Measurements from ENCODE around the gene MAN2B1. TPM values are rescaled to one million over a fixed set of nuclear protein-coding genes. Genes with fewer than 3 reads are reported as not detected.

Gene MAN2B1
- total RNA-seq, 1 donor from 2014 or later = 49.1 TPM

DNA sequence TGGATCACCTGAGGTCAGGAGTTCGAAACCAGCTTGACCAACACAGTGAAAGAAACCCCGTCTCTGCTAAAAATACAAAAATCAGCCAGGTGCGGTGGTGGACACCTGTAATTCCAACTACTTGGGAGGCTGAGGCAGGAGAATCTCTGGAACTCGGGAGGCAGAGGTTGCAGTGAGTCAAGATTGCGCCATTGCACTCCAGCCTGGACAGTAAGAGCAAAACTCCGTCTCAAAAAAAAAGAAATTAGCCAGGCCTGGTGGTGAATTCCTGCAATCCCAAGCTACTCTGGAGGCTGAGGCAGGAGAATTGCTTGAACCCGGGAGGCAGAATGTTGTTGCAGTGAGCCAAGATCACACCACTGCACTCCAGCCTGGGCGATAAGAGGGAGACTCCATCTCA is 42.1 kb upstream of the MAN2B1 start:
- TF ChIP-seq, protein P1, sequence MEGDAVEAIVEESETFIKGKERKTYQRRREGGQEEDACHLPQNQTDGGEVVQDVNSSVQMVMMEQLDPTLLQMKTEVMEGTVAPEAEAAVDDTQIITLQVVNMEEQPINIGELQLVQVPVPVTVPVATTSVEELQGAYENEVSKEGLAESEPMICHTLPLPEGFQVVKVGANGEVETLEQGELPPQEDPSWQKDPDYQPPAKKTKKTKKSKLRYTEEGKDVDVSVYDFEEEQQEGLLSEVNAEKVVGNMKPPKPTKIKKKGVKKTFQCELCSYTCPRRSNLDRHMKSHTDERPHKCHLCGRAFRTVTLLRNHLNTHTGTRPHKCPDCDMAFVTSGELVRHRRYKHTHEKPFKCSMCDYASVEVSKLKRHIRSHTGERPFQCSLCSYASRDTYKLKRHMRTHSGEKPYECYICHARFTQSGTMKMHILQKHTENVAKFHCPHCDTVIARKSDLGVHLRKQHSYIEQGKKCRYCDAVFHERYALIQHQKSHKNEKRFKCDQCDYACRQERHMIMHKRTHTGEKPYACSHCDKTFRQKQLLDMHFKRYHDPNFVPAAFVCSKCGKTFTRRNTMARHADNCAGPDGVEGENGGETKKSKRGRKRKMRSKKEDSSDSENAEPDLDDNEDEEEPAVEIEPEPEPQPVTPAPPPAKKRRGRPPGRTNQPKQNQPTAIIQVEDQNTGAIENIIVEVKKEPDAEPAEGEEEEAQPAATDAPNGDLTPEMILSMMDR (IDR thresholded peaks at IDR 0.05) = no peak
- TF ChIP-seq POLR2AphosphoS5 (IDR thresholded peaks at IDR 0.05; ENCODE audit: insufficient read depth in 1 of 2, low read depth in 1 of 2) (no peak), POLR2A (IDR thresholded peaks at IDR 0.05) (no peak)
- DNase-seq (ENCODE audit: extremely low spot score in 2 of 2) = no peak
- Histone ChIP-seq H3K36me3 (peaks cover 2 to 86% of the 10 kb centered on the region in 2 donors), H3K27me3 (no peaks in the 10 kb centered on the region), H3K4me1 (peaks cover 4% of the 10 kb centered on the region), H3K4me3 (no peak overlapping the region), H3K27ac (no peak overlapping the region), H3K9me3 (no peaks in the 10 kb centered on the region)
- intact Hi-C loops (cut with DNase I) = no loop called here

DNA sequence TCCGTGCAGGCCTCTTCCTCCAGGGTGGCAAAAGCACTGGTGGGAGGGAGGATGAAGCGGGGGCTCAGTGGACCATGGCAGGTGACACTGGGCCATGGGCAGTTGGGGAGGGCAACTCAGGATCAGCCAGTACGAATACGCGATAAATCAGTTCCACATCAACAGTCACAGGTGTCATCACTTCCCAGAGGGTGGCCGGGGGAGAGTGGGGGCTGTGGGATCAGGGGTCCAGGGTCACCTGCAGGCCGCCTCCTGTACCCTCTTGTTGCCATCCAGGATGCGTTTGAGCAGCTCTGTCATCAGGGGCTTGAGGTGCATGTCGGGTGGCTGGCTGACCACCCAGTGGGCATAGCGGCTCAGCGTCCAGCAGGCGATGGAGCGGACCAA is 39.8 kb upstream of the MAN2B1 start:
- DNase-seq (ENCODE audit: extremely low spot score in 2 of 2) = no peak
- Histone ChIP-seq H3K4me1 (no peaks in the 10 kb centered on the region), H3K4me3 (no peak overlapping the region), H3K27me3 (no peaks in the 10 kb centered on the region), H3K9me3 (no peaks in the 10 kb centered on the region), H3K27ac (no peak overlapping the region), H3K36me3 (peaks cover 2 to 93% of the 10 kb centered on the region in 2 donors)
- intact Hi-C loops (cut with DNase I) = no loop called here
- TF ChIP-seq, protein P1 (IDR thresholded peaks at IDR 0.05) = no peak
- TF ChIP-seq POLR2A (IDR thresholded peaks at IDR 0.05) (no peak), POLR2AphosphoS5 (IDR thresholded peaks at IDR 0.05; ENCODE audit: insufficient read depth in 1 of 2, low read depth in 1 of 2) (no peak)

DNA sequence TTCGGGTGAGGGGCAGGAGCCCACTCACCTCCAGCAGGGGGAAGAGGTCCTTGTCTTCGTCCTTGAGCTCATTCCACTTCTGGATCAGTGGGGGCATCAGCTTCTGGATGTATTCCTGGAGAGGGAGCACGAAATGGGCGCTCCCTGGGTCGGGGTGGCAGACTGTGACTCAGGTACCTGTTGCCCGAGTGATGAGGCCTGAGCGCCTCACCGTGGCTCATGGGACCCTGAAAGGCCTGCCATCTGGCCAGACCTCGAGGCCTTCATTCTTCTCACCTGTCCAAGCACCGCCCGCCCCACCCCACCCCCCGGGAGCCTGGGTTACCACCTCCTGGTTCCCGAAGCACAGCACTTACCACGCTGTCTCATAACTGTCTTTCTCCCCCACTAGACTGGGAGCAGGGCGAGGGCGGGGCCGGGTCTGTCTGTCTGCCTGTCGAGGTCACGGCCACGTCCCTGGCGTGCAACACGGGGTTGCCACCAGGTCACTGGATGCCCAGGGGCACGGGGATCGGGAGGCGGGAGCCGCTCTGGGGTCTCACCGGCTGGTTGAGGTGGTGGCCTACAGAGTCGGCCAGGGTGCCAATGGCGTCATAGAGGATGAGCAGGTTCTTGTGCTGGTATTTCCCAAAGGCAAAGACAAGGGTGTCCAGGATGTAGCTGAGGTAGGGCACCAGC is 39.3 kb upstream of the MAN2B1 start:
- TF ChIP-seq POLR2A (IDR thresholded peaks at IDR 0.05) (no peak), POLR2AphosphoS5 (IDR thresholded peaks at IDR 0.05; ENCODE audit: insufficient read depth in 1 of 2, low read depth in 1 of 2) (no peak)
- TF ChIP-seq, protein P1 (IDR thresholded peaks at IDR 0.05) = no peak
- H3K9me3 ChIP-seq = no peaks in the 10 kb centered on the region
- no peak for DNase-seq (ENCODE audit: extremely low spot score in 2 of 2)
- intact Hi-C loops (cut with DNase I) = no loop called here
- no peaks in the 10 kb centered on the region for H3K4me1 ChIP-seq
- no peak overlapping the region for H3K27ac ChIP-seq
- H3K36me3 ChIP-seq = peaks cover 2 to 93% of the 10 kb centered on the region in 2 donors
- no peak overlapping the region for H3K4me3 ChIP-seq
- H3K27me3 ChIP-seq = no peaks in the 10 kb centered on the region

DNA sequence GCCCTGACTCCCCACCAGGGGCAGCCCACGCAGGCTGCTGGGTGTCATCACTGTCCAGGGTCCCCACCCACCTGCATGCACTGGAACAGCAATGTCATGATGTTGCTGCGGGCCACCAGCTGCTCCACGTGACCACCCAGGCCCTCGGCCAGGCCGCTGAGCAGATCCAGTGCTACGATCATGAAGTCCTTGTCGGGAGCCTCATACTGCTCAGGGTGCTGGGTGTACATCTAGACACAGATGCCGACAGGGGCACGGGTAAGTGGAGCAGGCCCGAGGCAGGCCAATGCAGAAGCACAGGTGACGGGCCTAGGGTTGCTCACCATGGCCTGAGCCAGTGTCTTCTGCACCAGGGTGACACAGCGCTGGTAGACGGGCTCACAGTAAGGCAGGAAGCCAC is 38.6 kb upstream of the MAN2B1 start:
- no peak overlapping the region for H3K27ac ChIP-seq
- H3K4me1 ChIP-seq = no peaks in the 10 kb centered on the region
- no peaks in the 10 kb centered on the region for H3K9me3 ChIP-seq
- TF ChIP-seq POLR2AphosphoS5 (IDR thresholded peaks at IDR 0.05; ENCODE audit: insufficient read depth in 1 of 2, low read depth in 1 of 2) = no peak
- TF ChIP-seq POLR2A (IDR thresholded peaks at IDR 0.05) = no peak
- TF ChIP-seq, protein P1 (IDR thresholded peaks at IDR 0.05) = no peak
- DNase-seq (ENCODE audit: extremely low spot score in 2 of 2) = no peak
- H3K4me3 ChIP-seq = no peak overlapping the region
- intact Hi-C loops (cut with DNase I) = no loop called here
- no peaks in the 10 kb centered on the region for H3K27me3 ChIP-seq
- peaks cover 2 to 93% of the 10 kb centered on the region in 2 donors for H3K36me3 ChIP-seq

DNA sequence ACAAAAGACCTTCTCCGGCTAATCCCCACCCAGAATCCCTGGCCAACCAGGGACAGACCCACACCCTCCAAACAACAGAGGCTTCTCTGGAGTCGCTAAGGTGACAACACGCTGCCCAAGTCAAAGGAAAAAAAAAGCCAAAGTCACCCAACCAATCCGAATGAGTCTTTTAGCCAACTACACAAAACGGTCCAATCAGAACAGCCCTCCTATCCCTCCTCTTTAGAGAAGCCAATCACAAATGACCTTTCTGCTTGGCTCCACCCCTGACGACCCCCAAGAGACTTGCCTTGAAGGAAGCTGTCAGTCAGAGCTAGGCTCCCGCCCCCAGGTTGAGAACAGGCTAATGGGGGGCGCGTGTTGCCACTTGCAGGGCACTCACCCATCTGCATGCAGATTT is 36.5 kb upstream of the MAN2B1 start:
- DNase-seq (ENCODE audit: extremely low spot score in 2 of 2) = no peak
- H3K4me1 ChIP-seq = no peaks in the 10 kb centered on the region
- H3K27ac ChIP-seq = no peak overlapping the region
- intact Hi-C loops (cut with DNase I) = no loop called here
- peaks cover 2 to 73% of the 10 kb centered on the region in 2 donors for H3K36me3 ChIP-seq
- H3K27me3 ChIP-seq = no peaks in the 10 kb centered on the region
- TF ChIP-seq, protein P1 (IDR thresholded peaks at IDR 0.05) = no peak
- TF ChIP-seq POLR2A (IDR thresholded peaks at IDR 0.05) = no peak
- TF ChIP-seq POLR2AphosphoS5 (IDR thresholded peaks at IDR 0.05; ENCODE audit: insufficient read depth in 1 of 2, low read depth in 1 of 2) = no peak
- no peaks in the 10 kb centered on the region for H3K9me3 ChIP-seq
- H3K4me3 ChIP-seq = no peak overlapping the region
